Measurements from ENCODE around the gene MAG. TPM values are rescaled to one million over a fixed set of nuclear protein-coding genes. Genes with fewer than 3 reads are reported as not detected.
A peak's percentile ranks its signal among the peaks of the same experiment; 100 is the strongest.

Gene MAG
- total and polyA plus RNA-seq, 5 experiments from 2014 or later: 0.08 TPM; not detected in 4

DNA sequence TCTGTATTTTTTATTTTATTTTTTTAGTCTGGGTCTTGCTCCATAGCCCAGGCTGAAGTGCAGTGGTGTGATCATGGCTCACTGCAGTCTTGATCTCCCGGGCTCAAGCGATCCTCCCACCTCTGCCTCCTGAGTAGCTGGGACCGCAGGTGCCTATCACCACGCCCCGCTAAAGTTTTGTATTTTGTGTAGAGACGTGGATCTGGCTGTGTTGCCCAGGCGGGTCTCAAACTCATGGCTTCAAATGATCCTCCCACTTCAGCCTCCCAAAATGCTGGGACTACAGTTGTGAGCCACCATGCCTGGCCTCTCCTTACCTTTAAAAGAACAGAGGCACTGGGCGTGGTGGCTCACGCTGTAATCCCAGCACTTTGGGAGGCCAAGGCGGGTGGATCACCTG lies 4.2 kb upstream of the MAG start:
- ATAC-seq (no peak), DNase-seq (no peak)
- Mint-ChIP-seq H3K27ac (no peak overlapping the region), H3K27me3 (peaks cover 8 to 31% (median 12%) of the 10 kb centered on the region in 5 donors), H3K4me3 (no peak overlapping the region), H3K9me3 (no peaks in the 10 kb centered on the region), H3K4me1 (peaks cover 0 to 13% (median 0%) of the 10 kb centered on the region in 4 donors), H3K36me3 (no peaks in the 10 kb centered on the region)
- POLR2A ChIA-PET: interaction anchor here (1.1 kb wide), 1 partner anchor 10 kb away, joined by 3 read pairs; no protein-coding TSS in a partner anchor

DNA sequence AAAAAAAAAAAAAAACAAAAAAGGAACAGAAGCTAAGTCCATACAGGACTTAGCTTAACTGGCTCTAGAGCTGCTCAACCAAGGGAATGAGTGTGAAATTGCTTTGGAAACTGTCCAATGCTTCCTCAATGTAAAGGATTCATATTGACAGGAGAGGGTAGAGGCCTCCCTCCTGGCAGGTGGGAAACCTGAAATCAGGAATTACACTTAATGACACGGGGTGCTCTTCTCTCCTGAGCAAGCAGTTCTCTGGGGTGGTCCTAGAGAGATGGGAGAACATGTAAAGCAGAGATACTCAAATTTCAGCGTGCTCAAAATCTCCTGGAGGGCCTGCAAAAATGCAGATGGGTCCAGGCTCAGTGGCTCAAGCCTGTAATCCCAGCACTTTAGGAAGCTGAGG lies 3.6 kb upstream of the MAG start:
- H3K4me1 Mint-ChIP-seq: peaks cover 0 to 6% (median 0%) of the 10 kb centered on the region in 4 donors
- H3K27ac Mint-ChIP-seq: no peak overlapping the region
- POLR2A ChIA-PET: no interaction called here
- peaks cover 7 to 25% (median 9%) of the 10 kb centered on the region in 5 donors for H3K27me3 Mint-ChIP-seq
- DNase-seq (no peak), ATAC-seq (no peak)
- H3K9me3 Mint-ChIP-seq: no peaks in the 10 kb centered on the region
- H3K4me3 Mint-ChIP-seq: no peak overlapping the region
- no peaks in the 10 kb centered on the region for H3K36me3 Mint-ChIP-seq

DNA sequence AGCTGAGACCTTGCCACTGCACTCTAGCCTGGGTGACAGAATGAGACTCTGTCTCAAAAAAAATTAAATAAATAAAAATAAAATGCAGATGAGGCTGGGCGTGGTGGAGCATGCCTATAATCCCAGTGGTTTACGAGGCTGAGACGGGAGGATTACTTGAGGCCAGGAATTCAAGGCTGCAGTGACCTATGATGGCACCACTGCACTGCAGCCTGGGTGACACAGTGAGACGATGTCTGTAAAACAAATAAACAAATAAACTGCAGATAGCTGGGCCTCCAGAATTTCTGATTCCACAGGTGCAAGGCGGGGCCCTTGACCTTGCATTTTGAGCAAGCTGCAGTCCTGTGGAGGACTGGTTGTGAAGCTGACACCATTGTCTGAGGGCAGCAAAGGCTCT lies 3.1 kb upstream of the MAG start:
- H3K27me3 Mint-ChIP-seq: peaks cover 4 to 19% (median 9%) of the 10 kb centered on the region in 5 donors
- no peak overlapping the region for H3K4me3 Mint-ChIP-seq
- no peaks in the 10 kb centered on the region for H3K36me3 Mint-ChIP-seq
- ATAC-seq: no peak
- no peaks in the 10 kb centered on the region for H3K9me3 Mint-ChIP-seq
- H3K27ac Mint-ChIP-seq: no peak overlapping the region
- POLR2A ChIA-PET: interaction anchor here (0.5 kb wide), 1 partner anchor 13 kb away, joined by 3 read pairs; no protein-coding TSS in a partner anchor
- peaks cover 0 to 5% (median 0%) of the 10 kb centered on the region in 4 donors for H3K4me1 Mint-ChIP-seq
- no peak for DNase-seq

DNA sequence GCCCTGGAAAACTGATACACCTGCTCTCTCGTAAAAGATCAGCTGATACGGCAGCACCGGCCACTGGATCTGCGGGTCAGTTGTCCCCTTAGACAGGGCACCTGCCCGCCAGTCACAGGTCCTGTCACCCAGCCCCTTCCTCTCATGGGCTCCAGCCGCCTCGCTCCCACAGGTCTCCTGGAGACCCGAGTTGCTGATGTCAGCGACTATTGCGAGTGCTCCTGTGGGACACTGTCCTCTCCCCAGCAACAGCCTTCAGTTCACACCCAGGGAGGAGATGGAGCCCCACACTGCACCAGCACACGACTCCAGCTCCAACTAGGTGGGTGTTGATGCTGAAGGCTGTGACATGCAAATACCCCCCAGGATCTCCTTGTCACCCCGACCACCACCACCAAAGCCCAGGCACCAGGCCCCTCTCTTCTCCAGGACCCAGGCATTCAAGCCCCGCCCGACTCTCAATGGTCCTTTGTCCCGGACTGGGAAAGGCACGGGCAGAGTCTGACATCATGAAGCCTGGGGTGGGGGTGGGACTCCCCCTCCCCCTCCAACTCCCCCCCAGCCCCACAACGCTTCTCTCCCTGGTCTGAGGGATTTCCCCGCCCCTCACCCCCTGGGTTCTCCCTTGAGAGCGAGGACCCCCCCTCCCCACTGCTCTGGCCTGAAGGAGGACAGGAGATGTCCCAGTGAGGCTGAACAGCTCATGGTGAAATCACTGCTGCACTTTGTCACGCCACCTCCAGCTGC lies 1.4 kb upstream of the MAG start:
- peak overlapping the region in 1 of 10 donors; percentile 57 for H3K27ac Mint-ChIP-seq
- H3K36me3 Mint-ChIP-seq: no peaks in the 10 kb centered on the region
- peaks cover 0 to 6% (median 0%) of the 10 kb centered on the region in 5 donors for H3K27me3 Mint-ChIP-seq
- POLR2A ChIA-PET: no interaction called here
- peaks cover under 1 to 9% (median 3%) of the 10 kb centered on the region in 4 donors for H3K4me1 Mint-ChIP-seq
- H3K4me3 Mint-ChIP-seq: no peak overlapping the region
- no peaks in the 10 kb centered on the region for H3K9me3 Mint-ChIP-seq
- ATAC-seq: no peak
- DNase-seq: no peak

DNA sequence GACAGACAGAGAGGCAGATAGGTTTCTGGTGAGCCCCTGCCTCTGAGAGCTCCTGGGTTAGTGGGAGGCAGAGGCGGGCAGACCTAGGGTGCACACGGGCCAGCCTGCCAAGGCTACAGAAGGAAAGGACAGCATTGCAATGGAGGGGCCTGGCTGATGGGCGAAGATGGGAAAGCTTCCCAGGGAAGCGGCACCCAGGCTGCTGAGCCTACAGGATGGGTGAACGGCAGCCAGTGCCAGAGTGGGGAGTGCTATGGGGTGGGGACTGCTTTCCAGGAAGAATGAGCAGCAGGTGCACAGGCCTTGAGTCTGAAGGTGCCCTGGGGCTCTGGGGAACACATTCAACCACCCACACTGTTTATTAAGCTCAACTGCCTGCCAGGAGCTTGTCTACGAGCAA lies 702 bp upstream of the MAG start:
- ATAC-seq: no peak
- H3K4me3 Mint-ChIP-seq: no peak overlapping the region
- H3K27ac Mint-ChIP-seq: peak overlapping the region in 1 of 10 donors; percentile 57
- H3K4me1 Mint-ChIP-seq: peaks cover 6 to 11% (median 8%) of the 10 kb centered on the region in 4 donors
- POLR2A ChIA-PET: no interaction called here
- DNase-seq: no peak
- H3K9me3 Mint-ChIP-seq: no peaks in the 10 kb centered on the region
- no peaks in the 10 kb centered on the region for H3K36me3 Mint-ChIP-seq
- peaks cover 0 to 4% (median 0%) of the 10 kb centered on the region in 5 donors for H3K27me3 Mint-ChIP-seq

DNA sequence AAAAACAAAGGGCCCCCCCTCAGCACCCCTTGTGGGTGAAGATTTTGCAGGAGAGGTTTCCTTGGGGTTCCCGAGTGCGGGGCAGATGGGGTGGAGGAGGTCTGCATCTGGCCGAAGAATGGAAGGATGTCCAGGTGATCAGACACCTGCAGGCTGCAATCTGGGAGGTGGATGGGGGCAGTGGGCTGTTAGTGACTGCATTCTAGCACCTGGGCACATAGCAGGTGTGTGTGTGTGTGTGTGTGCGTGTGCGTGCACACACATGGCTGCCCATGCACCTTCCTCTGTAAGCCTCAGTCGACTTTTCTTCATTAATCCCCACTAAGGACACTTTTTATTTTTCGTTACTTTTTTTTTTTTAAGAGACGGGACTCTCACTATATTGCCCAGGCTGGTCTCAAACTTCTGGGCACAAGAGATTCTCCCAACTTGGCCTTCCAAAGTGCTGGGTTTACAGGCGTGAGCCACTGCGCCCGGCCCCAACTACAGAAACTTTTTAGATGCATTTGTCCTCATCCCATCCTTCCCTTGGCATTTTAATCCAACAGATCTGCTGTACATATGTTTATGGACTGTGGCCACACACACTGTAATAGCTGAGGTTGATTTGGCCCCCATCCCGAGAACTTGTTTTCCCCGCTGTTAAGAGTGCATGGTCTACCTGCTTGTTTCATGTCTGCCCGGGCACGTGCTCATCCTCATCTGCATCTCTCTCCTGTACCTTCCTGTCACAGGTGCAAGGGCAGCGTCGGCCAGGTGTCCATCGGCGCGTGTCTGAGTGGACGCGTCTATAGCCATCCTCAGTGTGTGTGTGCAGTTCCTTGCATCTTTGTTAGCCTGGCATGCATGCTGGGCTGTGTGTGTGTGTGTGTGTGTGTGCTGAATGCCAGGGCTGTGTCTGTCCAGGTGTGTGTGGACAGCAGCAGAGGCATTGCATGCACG lies 731 bp downstream of the MAG start:
- Mint-ChIP-seq H3K36me3 (no peaks in the 10 kb centered on the region), H3K9me3 (no peaks in the 10 kb centered on the region), H3K4me1 (peaks cover 6 to 12% (median 8%) of the 10 kb centered on the region in 4 donors), H3K27me3 (no peaks in the 10 kb centered on the region), H3K4me3 (no peak overlapping the region), H3K27ac (peak overlapping the region in 2 of 10 donors; percentile 4 to 24)
- ATAC-seq (no peak), DNase-seq (no peak)
- POLR2A ChIA-PET: no interaction called here

DNA sequence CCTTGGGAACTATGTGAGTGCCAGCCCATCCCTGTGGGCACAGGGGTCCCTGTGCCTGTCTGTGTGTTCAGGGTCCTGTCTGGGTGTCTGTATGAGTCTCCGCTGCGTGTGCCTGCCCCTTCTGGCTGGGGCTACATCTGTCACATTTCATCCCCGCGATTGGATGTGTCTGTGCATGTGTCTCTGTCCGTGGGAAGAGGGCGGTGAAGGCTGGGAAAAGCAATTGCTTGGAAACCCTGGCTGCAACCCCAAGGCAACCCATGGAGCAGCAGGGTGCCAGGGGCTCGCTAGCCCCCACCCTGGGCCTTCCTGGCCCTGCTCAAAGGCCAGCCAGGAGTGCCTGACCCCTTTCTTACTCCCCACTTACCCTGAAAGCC lies 1.4 kb downstream of the MAG start:
- DNase-seq: no peak
- H3K36me3 Mint-ChIP-seq: no peaks in the 10 kb centered on the region
- POLR2A ChIA-PET: no interaction called here
- H3K9me3 Mint-ChIP-seq: no peaks in the 10 kb centered on the region
- peaks cover 6 to 12% (median 8%) of the 10 kb centered on the region in 4 donors for H3K4me1 Mint-ChIP-seq
- peak overlapping the region in 1 of 10 donors; percentile 4 for H3K27ac Mint-ChIP-seq
- H3K4me3 Mint-ChIP-seq: no peak overlapping the region
- no peak for ATAC-seq
- H3K27me3 Mint-ChIP-seq: no peaks in the 10 kb centered on the region

DNA sequence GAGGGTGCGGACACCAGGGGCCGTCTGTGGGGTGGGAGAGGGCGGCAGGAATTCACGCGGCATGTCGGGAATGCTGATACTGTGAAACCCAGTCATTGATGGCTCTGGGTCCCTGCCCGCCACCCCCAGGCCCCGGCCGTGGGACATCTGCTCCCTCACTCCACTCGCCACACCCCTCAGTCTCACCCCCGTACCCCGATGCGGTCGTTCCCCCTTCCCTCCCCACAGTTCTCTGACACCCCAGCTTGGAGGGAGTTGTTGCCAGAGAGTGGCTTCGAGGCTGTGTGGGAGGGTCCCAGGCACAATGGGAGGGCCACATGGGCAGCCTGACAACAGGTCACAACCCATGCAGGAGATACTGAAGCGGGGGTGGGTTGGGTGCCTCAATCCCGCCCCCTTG lies 1.8 kb downstream of the MAG start:
- Mint-ChIP-seq H3K36me3 (no peaks in the 10 kb centered on the region), H3K4me3 (no peak overlapping the region), H3K9me3 (no peaks in the 10 kb centered on the region), H3K27ac (no peak overlapping the region), H3K27me3 (no peaks in the 10 kb centered on the region), H3K4me1 (peaks cover 6 to 12% (median 8%) of the 10 kb centered on the region in 4 donors)
- POLR2A ChIA-PET: no interaction called here
- DNase-seq: no peak
- no peak for ATAC-seq

DNA sequence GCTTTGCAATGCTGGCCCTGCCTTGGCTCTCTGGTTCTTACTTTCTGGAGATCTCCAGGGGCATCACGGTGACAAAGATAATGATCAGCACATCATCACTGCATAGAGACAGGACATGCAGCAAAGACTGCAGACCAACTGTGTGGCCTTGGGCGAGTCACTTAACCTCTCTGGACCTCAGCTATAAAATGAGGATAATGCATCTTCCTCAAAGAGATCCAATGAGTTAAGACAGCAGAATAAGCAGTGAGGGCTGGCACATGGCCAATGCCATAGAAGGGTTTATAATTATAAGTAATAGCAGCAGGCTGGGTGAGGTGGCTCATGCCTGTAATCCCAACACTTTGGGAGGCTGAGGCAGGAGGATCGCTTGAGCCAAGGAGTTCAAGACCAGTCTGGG lies 2.4 kb downstream of the MAG start:
- Mint-ChIP-seq H3K9me3 (no peaks in the 10 kb centered on the region), H3K27ac (no peak overlapping the region), H3K27me3 (no peaks in the 10 kb centered on the region), H3K4me3 (no peak overlapping the region), H3K36me3 (no peaks in the 10 kb centered on the region), H3K4me1 (peaks cover 6 to 12% (median 8%) of the 10 kb centered on the region in 4 donors)
- ATAC-seq (no peak), DNase-seq (no peak)
- POLR2A ChIA-PET: interaction anchor here (1.5 kb wide), 1 partner anchor 14 kb away, joined by 4 read pairs; no protein-coding TSS in a partner anchor

DNA sequence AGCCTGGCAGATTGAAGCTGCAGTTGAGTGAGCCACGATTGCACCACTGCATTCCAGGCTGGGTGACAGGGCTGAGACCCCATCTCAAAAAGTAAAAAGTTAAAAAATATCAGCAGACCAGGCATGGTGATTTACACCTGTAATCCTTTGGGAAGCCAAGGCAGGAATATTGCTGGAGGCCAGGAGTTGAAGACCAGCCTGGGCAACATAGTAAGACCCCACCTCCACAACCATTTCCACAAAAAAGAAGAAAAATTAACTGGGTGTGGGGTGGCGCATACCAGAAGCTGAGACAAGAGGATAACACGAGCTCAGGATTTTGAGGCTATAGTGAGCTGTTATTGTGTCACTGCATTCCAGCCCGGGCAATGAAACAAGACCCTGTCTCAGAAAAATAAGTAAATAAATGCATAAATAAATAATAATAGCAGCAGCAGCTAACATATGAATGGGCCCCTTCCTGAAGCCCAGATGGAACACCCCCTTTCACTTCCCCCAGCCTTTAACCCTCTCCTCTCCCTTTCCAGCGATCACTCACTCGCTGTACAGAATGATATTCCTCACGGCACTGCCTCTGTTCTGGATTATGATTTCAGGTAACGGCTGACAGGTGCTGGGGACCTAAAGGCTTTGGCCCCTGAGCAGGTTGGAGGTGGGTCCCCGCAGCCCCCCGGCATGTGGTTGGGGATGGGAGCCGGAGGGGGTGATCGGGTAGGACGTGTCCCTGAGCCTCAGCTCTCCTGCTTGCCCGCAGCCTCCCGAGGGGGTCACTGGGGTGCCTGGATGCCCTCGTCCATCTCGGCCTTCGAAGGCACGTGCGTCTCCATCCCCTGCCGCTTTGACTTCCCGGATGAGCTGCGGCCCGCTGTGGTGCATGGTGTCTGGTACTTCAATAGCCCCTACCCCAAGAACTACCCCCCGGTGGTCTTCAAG lies 3.2 kb downstream of the MAG start:
- ATAC-seq (no peak), DNase-seq (no peak)
- POLR2A ChIA-PET: interaction anchor here (0.6 to 1.5 kb wide), 3 partner anchors 15 to 661 kb away, joined by 3 to 6 read pairs (median 4); no protein-coding TSS in a partner anchor
- Mint-ChIP-seq H3K4me3 (peak overlapping the region in 5 of 10 donors; percentile 44 to 71 (median 50)), H3K9me3 (no peaks in the 10 kb centered on the region), H3K27ac (peak overlapping the region in 8 of 10 donors; percentile 17 to 81 (median 40)), H3K4me1 (peaks cover 6 to 12% (median 8%) of the 10 kb centered on the region in 4 donors), H3K36me3 (no peaks in the 10 kb centered on the region), H3K27me3 (no peaks in the 10 kb centered on the region)

DNA sequence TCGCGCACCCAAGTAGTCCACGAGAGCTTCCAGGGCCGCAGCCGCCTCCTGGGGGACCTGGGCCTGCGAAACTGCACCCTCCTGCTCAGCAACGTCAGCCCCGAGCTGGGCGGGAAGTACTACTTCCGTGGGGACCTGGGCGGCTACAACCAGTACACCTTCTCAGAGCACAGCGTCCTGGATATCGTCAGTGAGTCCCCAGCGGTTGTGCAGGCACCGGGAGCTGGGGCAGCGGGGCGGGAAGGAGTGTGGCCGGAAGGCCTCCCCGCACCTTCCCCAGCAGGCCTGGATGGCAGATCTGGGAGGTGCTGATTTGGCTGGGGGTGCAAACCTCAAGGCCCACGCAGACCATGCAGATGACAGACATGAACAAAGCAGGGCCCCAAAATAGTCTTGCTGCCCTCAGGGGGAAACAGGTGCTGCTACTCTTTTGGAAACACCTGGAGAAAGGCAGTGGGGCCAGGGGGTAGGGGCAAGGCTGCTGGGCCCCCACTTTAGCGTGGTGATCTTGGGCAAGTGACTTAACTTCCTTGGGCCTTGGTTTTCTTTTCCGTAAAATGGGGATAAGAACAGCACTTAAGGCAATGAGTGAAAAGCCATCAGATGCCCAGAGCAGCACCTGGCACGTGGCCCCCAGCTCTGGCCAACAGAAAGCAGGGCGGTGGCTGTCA lies 4.0 kb downstream of the MAG start:
- POLR2A ChIA-PET: interaction anchor here (0.6 to 1.5 kb wide), 4 partner anchors 16 to 660 kb away, joined by 3 to 6 read pairs (median 4); partner anchors contain the start of gene FFAR1
- H3K36me3 Mint-ChIP-seq: no peaks in the 10 kb centered on the region

More for the DNA sequence above, 4.0 kb downstream of the MAG start:
- DNase-seq: peak in 9 of 10 donors; percentile 12 to 58 (median 39)
- Mint-ChIP-seq H3K27me3 (no peaks in the 10 kb centered on the region), H3K9me3 (no peaks in the 10 kb centered on the region), H3K4me3 (peak overlapping the region in 8 of 10 donors; percentile 10 to 71 (median 48)), H3K27ac (peak overlapping the region in 8 of 10 donors; percentile 21 to 81 (median 44)), H3K4me1 (peaks cover 6 to 12% (median 8%) of the 10 kb centered on the region in 4 donors)
- ATAC-seq: peak; percentile 92 to 94

All from naive thymus-derived CD8-positive, alpha-beta T cell (primary cell).